Peyer's patch (tissue), 4 donors: Measurements from ENCODE around the gene CWC27. TPM values are rescaled to one million over a fixed set of nuclear protein-coding genes. Genes with fewer than 3 reads are reported as not detected.

Source experiments
- DNase-seq, 3 donors: peaks; one replicate each; pipeline ENCODE4 v3.0.0-alpha.2; 2017 to 2019
- H3K27ac ChIP-seq, 4 donors: fragments of 200-600 bp; sonication (generic); one replicate each; pipeline ENCODE4 v1.5.1; 2016 to 2019
- H3K27me3 ChIP-seq, 2 donors: fragments of 200-600 bp; sonication (generic); one replicate each; pipeline ENCODE4 v1.5.1; 2019
- H3K36me3 ChIP-seq, 3 donors: fragments of 200-600 bp; sonication (generic); one replicate each; pipeline ENCODE4 v1.5.1; 2016 to 2019
- H3K4me1 ChIP-seq, 4 donors: fragments of 200-600 bp; sonication (generic); one replicate each; pipeline ENCODE4 v1.5.1; 2016 to 2019
- H3K4me3 ChIP-seq, 4 donors: fragments of 200-600 bp; sonication (generic); 1 replicate in 3 of 4; 2 replicates in 1 of 4; pipeline ENCODE4 v1.5.1; 2016 to 2019; ENCODE audit warnings: mild to moderate bottlenecking in 1 of 4
- H3K9me3 ChIP-seq, 4 donors: fragments of 200-600 bp; sonication (generic); one replicate each; pipeline ENCODE4 v1.5.1; 2016 to 2019; ENCODE audit warnings: mild to moderate bottlenecking in 1 of 4
- CTCF ChIP-seq, 6 experiments: fragments of 450-650 bp in 4 of 6; fragments of 200-600 bp in 2 of 6; sonication (generic) in 1 of 6; IDR thresholded peaks; one replicate each; pipeline ENCODE4 v1.5.1; 2017 to 2019; ENCODE audit warnings: antibody characterized with exemption in 6 of 6, mild to moderate bottlenecking in 3 of 6, moderate library complexity in 1 of 6
- POLR2A ChIP-seq, 2 donors: fragments of 450-650 bp; IDR thresholded peaks; one replicate each; pipeline ENCODE4 v1.5.1; 2017; ENCODE audit warnings: antibody characterized with exemption in 2 of 2, mild to moderate bottlenecking in 2 of 2, moderate library complexity in 2 of 2
- total RNA-seq, 4 donors: library from RNA; depleted of rRNA; stranded (reverse); fragments of >200 nt; gene quantifications; one replicate each; pipeline ENCODE4 v1.1.0, GENCODE V29; 2016

CWC27 gene
- total RNA-seq, 4 donors from 2014 or later: 10.9 to 24.8 (median 13.6) TPM

DNA sequence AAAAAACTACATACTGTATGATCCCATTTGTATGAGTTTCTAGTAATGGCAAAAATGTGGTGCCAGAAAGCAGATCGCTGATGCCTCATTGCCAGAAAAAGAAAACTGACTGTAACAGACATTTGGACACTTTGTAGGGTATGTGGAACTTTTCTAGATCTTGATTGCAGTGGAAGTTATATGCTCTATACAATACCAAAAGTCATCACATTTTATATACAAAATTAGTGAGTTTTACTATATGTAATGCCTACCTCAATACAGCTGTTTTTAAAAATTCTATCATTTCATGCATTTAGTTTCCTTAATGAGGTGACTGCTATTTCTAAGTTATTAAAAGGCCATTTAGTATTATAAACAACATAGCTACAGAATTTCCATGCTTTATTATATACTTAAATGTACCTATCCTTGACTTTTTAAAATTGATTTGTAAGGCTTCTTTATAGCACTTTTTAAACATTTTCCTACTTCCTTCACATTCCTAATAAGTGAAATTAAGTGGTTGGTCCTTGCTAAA is 199.9 kb downstream of the CWC27 start:
- no peak for DNase-seq
- H3K4me3 ChIP-seq: no peak overlapping the region
- no peaks in the 10 kb centered on the region for H3K36me3 ChIP-seq
- no peaks in the 10 kb centered on the region for H3K27me3 ChIP-seq
- no peaks in the 10 kb centered on the region for H3K4me1 ChIP-seq
- H3K9me3 ChIP-seq: peaks cover 0 to 3% (median 0%) of the 10 kb centered on the region in 4 donors
- H3K27ac ChIP-seq: no peak overlapping the region
- no peak for TF ChIP-seq CTCF (IDR thresholded peaks at IDR 0.05)
- no peak for TF ChIP-seq POLR2A (IDR thresholded peaks at IDR 0.05)

DNA sequence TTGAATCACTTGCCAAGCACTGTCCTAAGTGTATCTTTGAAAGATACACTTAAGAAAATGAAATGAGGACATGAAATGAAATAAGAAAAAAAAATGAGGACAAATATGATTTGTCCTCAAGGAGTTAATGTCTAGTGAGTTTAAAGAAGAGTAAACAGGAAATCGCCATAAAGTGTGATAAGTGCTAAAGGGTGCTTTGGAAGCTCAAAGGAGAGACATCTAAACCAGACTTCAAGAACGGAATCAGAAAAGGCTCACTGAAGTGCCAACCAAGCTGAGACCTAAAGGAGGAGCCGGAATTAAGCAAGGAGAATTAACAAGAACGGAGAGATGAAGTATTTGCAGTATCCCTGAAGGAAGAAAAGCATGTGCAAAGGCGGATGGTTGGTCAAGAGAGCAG is 200.8 kb downstream of the CWC27 start:
- Histone ChIP-seq H3K4me1 (no peaks in the 10 kb centered on the region), H3K36me3 (no peaks in the 10 kb centered on the region), H3K27me3 (no peaks in the 10 kb centered on the region), H3K27ac (no peak overlapping the region), H3K4me3 (no peak overlapping the region), H3K9me3 (no peaks in the 10 kb centered on the region)
- no peak for DNase-seq
- TF ChIP-seq POLR2A (IDR thresholded peaks at IDR 0.05): no peak
- TF ChIP-seq CTCF (IDR thresholded peaks at IDR 0.05): no peak

DNA sequence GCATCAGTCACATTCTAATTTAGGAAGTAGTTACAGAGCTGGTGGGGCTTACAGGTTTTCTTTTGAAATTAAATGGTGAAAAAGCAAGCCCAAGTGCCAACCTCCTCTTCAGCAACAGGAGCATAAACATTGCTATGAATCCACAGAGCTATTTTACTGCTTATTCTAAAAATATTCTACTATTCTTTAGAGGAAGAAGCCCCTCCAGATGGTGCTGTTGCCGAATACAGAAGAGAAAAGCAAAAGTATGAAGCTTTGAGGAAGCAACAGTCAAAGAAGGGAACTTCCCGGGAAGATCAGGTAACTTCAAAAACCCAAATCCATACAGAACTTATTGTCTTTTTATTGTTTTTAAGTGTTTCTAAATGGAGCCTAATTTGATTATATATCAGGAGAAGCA is 202.8 kb downstream of the CWC27 start:
- peak in 1 of 3 donors; percentile 18 for DNase-seq
- no peak overlapping the region for H3K4me3 ChIP-seq
- H3K36me3 ChIP-seq: no peaks in the 10 kb centered on the region
- H3K27ac ChIP-seq: no peak overlapping the region
- H3K4me1 ChIP-seq: no peaks in the 10 kb centered on the region
- no peaks in the 10 kb centered on the region for H3K9me3 ChIP-seq
- peak in 1 of 6 experiments; percentile 11 for TF ChIP-seq CTCF (IDR thresholded peaks at IDR 0.05)
- TF ChIP-seq POLR2A (IDR thresholded peaks at IDR 0.05): no peak
- H3K27me3 ChIP-seq: no peaks in the 10 kb centered on the region

- Histone ChIP-seq H3K27ac (no peak overlapping the region), H3K36me3 (no peaks in the 10 kb centered on the region), H3K4me3 (no peak overlapping the region), H3K27me3 (no peaks in the 10 kb centered on the region), H3K4me1 (no peaks in the 10 kb centered on the region), H3K9me3 (no peaks in the 10 kb centered on the region)
- no peak for TF ChIP-seq CTCF (IDR thresholded peaks at IDR 0.05)
- TF ChIP-seq POLR2A (IDR thresholded peaks at IDR 0.05): no peak
- no peak for DNase-seq
Measured at GRCh38 chr5:64971990-64972389, 203.3 kb downstream of the CWC27 start.

- Histone ChIP-seq H3K4me3 (no peak overlapping the region), H3K9me3 (no peaks in the 10 kb centered on the region), H3K36me3 (no peaks in the 10 kb centered on the region), H3K27ac (no peak overlapping the region), H3K27me3 (no peaks in the 10 kb centered on the region), H3K4me1 (no peaks in the 10 kb centered on the region)
- no peak for TF ChIP-seq POLR2A (IDR thresholded peaks at IDR 0.05)
- no peak for TF ChIP-seq CTCF (IDR thresholded peaks at IDR 0.05)
- no peak for DNase-seq
Measured at GRCh38 chr5:64972591-64972990, 203.9 kb downstream of the CWC27 start.

GRCh38 chr5:64973215-64973614 is 204.5 kb downstream of the CWC27 start:
- no peak for DNase-seq
- Histone ChIP-seq H3K27ac (no peak overlapping the region), H3K36me3 (no peaks in the 10 kb centered on the region), H3K9me3 (no peaks in the 10 kb centered on the region), H3K4me1 (no peaks in the 10 kb centered on the region), H3K4me3 (no peak overlapping the region), H3K27me3 (no peaks in the 10 kb centered on the region)
- TF ChIP-seq POLR2A (IDR thresholded peaks at IDR 0.05): no peak
